ENCODE data around the gene DCLK3. TPM values are rescaled to one million over a fixed set of nuclear protein-coding genes. Genes with fewer than 3 reads are reported as not detected.

Gene DCLK3
- total and polyA plus RNA-seq, 2 donors (not counting 1 experiment from before 2014, with no cell fraction given) = not detected

DNA sequence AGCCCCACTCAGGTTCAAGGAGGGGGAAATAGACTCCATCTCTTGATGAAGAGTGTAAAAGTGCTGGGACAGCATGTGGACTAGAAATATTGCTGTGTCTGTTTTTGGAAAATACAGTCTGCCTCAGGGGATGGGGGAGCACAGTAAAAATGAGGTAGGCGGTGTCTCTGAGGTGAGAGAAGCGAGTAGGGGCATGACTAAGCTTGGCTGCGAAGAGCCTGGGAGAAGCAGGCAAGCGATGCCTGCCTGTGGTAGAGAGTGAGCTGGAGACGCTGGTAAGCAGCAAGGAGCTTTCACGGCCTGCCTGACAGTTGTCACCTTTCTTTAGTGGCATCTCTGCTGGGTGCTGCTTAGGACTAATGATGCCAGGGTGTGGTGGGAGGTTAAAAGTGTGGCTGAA is 49.0 kb upstream of the DCLK3 start:
- Histone ChIP-seq H3K4me2 (replicated peaks; ENCODE audit: low read depth, low read length, poor library complexity, severe bottlenecking) (no peak overlapping the region), H3K36me3 (replicated peaks in 1 of 2; ENCODE audit: control extremely low read depth in 1 of 2, control insufficient read depth in 1 of 2, extremely low read depth in 1 of 2, insufficient read depth in 2 of 2, low read length in 1 of 2) (no peaks in the 10 kb centered on the region), H3K4me3 (ENCODE audit: control extremely low read depth in 1 of 5, extremely low read depth in 1 of 5, insufficient read depth in 1 of 5, low read depth in 2 of 5, low read length in 4 of 5) (no peak overlapping the region), H3K9me3 (ENCODE audit: control extremely low read depth in 1 of 3, control insufficient read depth in 2 of 3, insufficient read depth in 1 of 3, low read length in 2 of 3) (no peaks in the 10 kb centered on the region), H3K27me3 (replicated peaks in 1 of 4; ENCODE audit: control extremely low read depth in 1 of 4, control insufficient read depth in 3 of 4, insufficient read depth in 4 of 4, low read length in 3 of 4) (no peaks in the 10 kb centered on the region), H4K20me1 (ENCODE audit: control insufficient read depth, insufficient read depth, low read length, poor library complexity, severe bottlenecking) (no peaks in the 10 kb centered on the region), H3K4me1 (ENCODE audit: control insufficient read depth in 2 of 2, insufficient read depth in 2 of 2, low read length in 2 of 2) (no peaks in the 10 kb centered on the region), H3K79me2 (ENCODE audit: control insufficient read depth, insufficient read depth, low read length) (no peaks in the 10 kb centered on the region), H3K27ac (ENCODE audit: low read length in 2 of 2) (no peak overlapping the region), H3K9ac (ENCODE audit: low read length) (no peak overlapping the region), H2AFZ (ENCODE audit: insufficient read depth, low read depth, low read length, poor library complexity, severe bottlenecking) (no peak overlapping the region)
- no peaks in the 10 kb centered on the region for H3K9me3 Mint-ChIP-seq (ENCODE audit: insufficient read depth)
- ChIA-PET CTCF (no interaction called here), POLR2A (no interaction called here)
- no peaks in the 10 kb centered on the region for H3K4me1 Mint-ChIP-seq
- ATAC-seq (ENCODE audit: low read depth) (no peak), DNase-seq (no peak)
- TF ChIP-seq, protein P1, sequence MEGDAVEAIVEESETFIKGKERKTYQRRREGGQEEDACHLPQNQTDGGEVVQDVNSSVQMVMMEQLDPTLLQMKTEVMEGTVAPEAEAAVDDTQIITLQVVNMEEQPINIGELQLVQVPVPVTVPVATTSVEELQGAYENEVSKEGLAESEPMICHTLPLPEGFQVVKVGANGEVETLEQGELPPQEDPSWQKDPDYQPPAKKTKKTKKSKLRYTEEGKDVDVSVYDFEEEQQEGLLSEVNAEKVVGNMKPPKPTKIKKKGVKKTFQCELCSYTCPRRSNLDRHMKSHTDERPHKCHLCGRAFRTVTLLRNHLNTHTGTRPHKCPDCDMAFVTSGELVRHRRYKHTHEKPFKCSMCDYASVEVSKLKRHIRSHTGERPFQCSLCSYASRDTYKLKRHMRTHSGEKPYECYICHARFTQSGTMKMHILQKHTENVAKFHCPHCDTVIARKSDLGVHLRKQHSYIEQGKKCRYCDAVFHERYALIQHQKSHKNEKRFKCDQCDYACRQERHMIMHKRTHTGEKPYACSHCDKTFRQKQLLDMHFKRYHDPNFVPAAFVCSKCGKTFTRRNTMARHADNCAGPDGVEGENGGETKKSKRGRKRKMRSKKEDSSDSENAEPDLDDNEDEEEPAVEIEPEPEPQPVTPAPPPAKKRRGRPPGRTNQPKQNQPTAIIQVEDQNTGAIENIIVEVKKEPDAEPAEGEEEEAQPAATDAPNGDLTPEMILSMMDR (IDR thresholded peaks at IDR 0.05) = no peak
- no peak for TF ChIP-seq EZH2 (IDR thresholded peaks at IDR 0.05; ENCODE audit: borderline replicate concordance, insufficient read depth, low read depth, low read length, poor library complexity, severe bottlenecking)
- H3K27ac Mint-ChIP-seq = no peak overlapping the region
- 91% methylated on average over 6 of the region's 6 CpGs for WGBS (ENCODE audit: insufficient coverage)
- H3K27me3 Mint-ChIP-seq = no peaks in the 10 kb centered on the region
- intact Hi-C loops (cut with micrococcal nuclease) = no loop called here
- H3K4me3 Mint-ChIP-seq = no peak overlapping the region

DNA sequence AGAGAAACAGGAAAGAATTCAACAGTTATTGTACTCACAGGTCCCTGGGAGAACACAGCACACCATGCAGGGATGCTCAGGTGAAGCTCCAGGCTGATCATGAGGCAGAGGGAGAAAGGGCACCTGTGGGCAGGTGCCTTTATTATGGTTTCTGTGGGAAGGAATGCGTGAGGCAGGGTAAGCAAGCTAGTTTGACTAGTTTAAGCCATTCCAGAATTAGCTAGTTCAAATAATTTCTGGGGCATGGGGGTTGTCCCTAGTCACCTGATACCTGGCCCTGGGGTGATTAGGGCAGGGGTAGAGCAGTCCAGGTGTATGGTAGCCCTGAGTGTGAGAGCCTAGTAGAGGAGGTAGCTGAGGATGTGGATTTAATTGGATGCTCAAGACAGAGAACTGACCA is 47.9 kb upstream of the DCLK3 start:
- ATAC-seq (ENCODE audit: low read depth) = no peak
- Histone ChIP-seq H2AFZ (ENCODE audit: insufficient read depth, low read depth, low read length, poor library complexity, severe bottlenecking) (no peak overlapping the region), H3K36me3 (replicated peaks in 1 of 2; ENCODE audit: control extremely low read depth in 1 of 2, control insufficient read depth in 1 of 2, extremely low read depth in 1 of 2, insufficient read depth in 2 of 2, low read length in 1 of 2) (no peaks in the 10 kb centered on the region), H3K9ac (ENCODE audit: low read length) (no peak overlapping the region), H3K9me3 (ENCODE audit: control extremely low read depth in 1 of 3, control insufficient read depth in 2 of 3, insufficient read depth in 1 of 3, low read length in 2 of 3) (no peaks in the 10 kb centered on the region), H3K27me3 (replicated peaks in 1 of 4; ENCODE audit: control extremely low read depth in 1 of 4, control insufficient read depth in 3 of 4, insufficient read depth in 4 of 4, low read length in 3 of 4) (no peaks in the 10 kb centered on the region), H3K27ac (ENCODE audit: low read length in 2 of 2) (no peak overlapping the region), H3K4me1 (ENCODE audit: control insufficient read depth in 2 of 2, insufficient read depth in 2 of 2, low read length in 2 of 2) (no peaks in the 10 kb centered on the region), H4K20me1 (ENCODE audit: control insufficient read depth, insufficient read depth, low read length, poor library complexity, severe bottlenecking) (no peaks in the 10 kb centered on the region), H3K4me2 (replicated peaks; ENCODE audit: low read depth, low read length, poor library complexity, severe bottlenecking) (no peak overlapping the region), H3K4me3 (ENCODE audit: control extremely low read depth in 1 of 5, extremely low read depth in 1 of 5, insufficient read depth in 1 of 5, low read depth in 2 of 5, low read length in 4 of 5) (no peak overlapping the region), H3K79me2 (ENCODE audit: control insufficient read depth, insufficient read depth, low read length) (no peaks in the 10 kb centered on the region)
- ChIA-PET POLR2A (no interaction called here), CTCF (no interaction called here)
- no peak for DNase-seq
- intact Hi-C loops (cut with micrococcal nuclease) = no loop called here
- Mint-ChIP-seq H3K9me3 (ENCODE audit: insufficient read depth) (no peaks in the 10 kb centered on the region), H3K27ac (no peak overlapping the region), H3K4me1 (no peaks in the 10 kb centered on the region), H3K27me3 (no peaks in the 10 kb centered on the region), H3K4me3 (no peak overlapping the region)
- TF ChIP-seq, protein P1 (IDR thresholded peaks at IDR 0.05) = no peak
- no peak for TF ChIP-seq EZH2 (IDR thresholded peaks at IDR 0.05; ENCODE audit: borderline replicate concordance, insufficient read depth, low read depth, low read length, poor library complexity, severe bottlenecking)
- WGBS (ENCODE audit: insufficient coverage) = 90% methylated on average over 1 of the region's 1 CpG

Data from B cell (primary cell).